HG03039 (cell line): ENCODE measurements around the gene HDHD3.
"Not testable (repeated sequence)": the region's sequence is repeated elsewhere in the genome, so short reads cannot be mapped to it uniquely, and the experiment has no call there.

Experiments used
- ATAC-seq: cut with Tn5 transposase; IDR thresholded peaks from one replicate; pipeline ENCODE4 v1.9.1; 2021; ENCODE audit warnings: mild to moderate bottlenecking, moderate library complexity; ENCODE audit not compliant: unreplicated experiment

Gene HDHD3

DNA sequence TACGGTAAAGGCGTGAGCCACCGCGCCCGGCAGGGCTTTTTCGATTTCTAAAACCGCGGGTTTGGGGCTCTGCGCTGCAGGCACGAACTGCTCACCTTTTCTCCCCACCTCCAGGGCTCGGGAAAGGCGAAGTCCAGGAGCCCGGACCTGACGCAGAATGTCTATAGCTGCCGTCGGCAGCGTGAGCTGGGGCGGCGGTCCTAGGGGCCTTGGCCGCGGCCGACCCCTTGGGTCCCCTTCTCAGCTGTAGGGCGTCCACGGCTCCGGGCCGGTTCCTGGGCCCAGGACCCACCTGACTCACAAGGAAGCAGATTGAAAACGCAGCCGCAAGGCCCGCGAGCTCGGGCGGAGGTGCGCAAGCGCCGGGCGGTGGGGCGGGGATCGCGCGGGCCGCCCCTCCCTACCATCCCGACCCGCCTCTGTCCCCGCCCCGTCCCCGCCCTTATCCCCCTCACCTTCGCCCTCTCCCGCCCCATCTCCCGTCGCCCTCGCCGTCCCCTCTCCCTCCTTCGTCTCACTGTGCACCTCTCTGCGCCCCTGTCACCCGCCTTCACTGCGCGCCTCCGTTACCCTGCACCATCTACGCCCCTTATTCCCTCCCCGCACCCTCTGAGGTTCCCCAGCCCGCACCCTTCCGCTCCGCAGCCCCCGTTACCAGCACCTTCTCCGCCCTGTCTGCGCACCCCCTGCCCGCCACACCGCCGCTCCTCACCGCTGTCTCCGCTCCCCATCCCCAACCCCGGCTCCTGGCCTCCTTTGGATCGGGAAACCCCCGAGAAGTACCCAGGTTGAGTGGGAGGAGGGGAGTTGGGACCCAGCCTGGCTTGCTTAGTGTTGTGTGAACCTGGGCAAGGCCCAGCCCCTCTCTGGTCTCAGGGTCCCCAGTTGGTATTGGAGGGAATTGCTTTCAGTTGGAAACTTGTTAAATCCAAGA lies at the start of gene HDHD3:
HDHD3 (minus strand) TSS at position 353 of the 934 bp plus-strand sequence. CDS start 2,632 bp downstream, outside the sequence.
- peak; percentile 71 for ATAC-seq

- ATAC-seq: no peak
These were observed 48.3 kb upstream of the HDHD3 start for GRCh38 chr9:113425072-113425471.

GRCh38 chr9:113421726-113422125 lies 44.9 kb upstream of the HDHD3 start:
- ATAC-seq: no peak

- ATAC-seq: no peak
These were observed 40.6 kb upstream of the HDHD3 start for GRCh38 chr9:113417370-113417769.

DNA sequence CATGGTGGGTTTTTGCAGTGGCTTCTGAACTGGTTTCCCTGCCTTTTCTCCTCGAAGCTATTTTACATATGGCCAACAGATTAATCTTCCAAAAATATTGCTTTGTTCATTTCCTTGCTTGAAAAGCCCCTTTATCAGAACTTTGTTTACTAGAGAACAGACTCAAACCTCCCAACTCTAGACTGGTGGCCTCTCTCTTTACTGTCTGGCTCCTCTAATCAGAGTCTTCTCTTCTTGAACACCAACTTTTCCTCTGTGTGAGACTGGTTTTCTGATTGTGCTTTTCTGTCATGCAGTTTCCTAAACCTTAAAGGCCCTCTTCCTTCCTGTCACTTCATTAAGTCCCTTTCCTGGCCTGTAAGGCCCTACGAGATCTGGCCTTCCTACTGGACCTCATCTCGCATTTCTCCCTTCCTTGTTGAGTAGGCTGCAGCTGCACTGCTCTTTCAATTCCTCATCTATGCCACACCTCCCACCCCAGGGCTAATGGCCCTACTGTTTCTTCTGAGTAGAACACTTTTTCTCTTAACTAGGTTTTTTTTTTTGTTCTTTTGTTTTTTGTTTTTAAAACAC lies 39.4 kb upstream of the HDHD3 start:
- ATAC-seq: peak; percentile 86

DNA sequence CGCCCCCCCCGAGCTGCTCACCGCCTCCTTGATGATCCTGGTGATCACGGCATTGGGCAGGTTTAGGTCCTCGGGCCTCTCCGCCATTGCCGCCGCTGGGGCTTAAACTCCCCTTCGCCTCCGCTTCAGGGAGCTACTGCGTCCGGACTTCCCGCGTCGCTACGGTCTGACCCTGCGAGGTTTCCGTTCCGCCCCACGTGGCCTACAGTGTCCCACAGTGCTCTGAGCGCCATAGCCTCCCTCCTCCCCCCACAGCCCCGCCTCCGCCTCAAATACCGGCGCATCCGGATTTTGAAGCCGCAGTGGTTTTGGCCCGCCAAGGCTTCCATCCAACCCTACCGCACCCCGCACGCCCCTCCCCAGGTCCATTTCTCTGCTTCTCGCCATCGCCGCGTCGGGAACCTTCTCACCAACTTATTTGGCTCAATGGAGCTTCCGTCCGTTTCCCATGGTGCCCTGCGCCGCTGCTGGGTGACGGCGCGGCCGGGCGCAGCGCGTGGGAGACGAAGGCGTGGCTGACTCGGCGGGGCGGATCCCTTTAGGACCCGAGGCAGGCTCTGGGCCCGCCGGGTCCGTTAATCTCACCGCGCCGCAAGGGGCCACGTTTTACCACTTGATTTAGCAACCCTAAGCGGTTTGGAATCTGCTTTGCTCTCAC lies 33.5 kb upstream of the HDHD3 start, which contains the start of the genes C9orf43 and POLE3:
C9orf43 (plus strand) TSS at position 541 of the 658 bp plus-strand sequence. CDS start 2,747 bp downstream, outside the sequence.
POLE3 (minus strand) TSS at position 469 of the 658 bp plus-strand sequence; CDS start at position 87, 382 bp downstream.
- peak; percentile 89 for ATAC-seq

DNA sequence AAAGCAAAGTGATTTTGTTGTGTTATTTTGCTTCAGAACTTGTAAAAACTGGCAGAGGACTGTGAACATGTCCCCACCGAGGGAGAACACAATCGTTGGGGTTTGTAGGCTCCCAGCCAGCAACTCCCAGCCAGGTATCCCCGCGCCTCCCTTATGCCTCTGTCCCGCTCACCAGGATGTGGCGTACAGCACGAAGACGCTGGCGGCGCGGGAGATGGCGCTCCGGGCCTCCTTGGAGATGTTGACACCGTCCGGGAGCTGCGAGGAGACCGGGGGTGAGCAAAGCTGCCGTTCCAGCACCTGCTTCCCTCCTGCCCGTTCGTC lies 33.1 kb upstream of the HDHD3 start:
- ATAC-seq: peak; percentile 4

- ATAC-seq: no peak
These were observed 32.7 kb upstream of the HDHD3 start for GRCh38 chr9:113409481-113409880.

- ATAC-seq: not testable (repeated sequence)
These were observed 30.2 kb upstream of the HDHD3 start for GRCh38 chr9:113406873-113407511.

DNA sequence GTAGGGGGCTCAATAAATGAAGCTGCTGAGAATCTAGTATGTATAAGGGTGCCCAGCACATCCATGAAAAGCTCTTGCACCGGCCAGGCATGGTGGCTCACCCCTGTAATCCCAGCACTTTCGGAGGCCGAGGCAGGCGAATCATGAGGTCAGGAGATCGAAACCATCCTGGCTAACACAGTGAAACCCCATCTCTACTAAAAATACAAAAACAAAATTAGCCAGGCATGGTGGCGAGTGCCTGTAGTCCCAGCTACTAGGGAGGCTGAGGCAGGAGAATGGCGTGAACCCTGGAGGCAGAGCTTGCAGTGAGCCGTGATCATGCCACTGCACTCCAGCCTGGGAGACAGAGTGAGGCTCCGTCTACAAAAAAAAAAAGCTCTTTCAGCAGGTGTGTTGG lies 29.6 kb upstream of the HDHD3 start:
- not testable (repeated sequence) for ATAC-seq

DNA sequence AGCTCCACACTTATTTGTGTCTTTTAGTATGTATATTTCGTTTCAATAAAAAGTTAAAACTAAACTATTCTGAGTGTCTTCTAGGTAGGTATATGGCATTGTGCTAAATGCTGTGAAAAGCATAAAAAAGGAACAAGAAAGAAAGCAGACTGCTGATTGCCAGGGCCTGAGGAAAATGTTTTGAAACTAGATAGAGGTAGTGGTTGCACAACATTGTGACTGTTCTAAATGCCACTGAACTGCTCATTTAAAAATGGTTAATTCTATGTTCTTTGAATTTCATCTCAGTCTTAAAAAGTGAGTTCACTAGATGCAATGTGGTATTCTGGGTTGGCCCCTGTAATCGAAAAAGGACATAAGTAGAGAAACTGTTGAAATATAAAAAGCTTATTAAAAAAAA lies 26.9 kb upstream of the HDHD3 start:
- ATAC-seq: no peak

- ATAC-seq: peak; percentile 96
These were observed 24.4 kb upstream of the HDHD3 start, which contains the start of gene ALAD for GRCh38 chr9:113401027-113401792. TSS of gene ALAD (minus strand) at chr9:113401284. CDS start at chr9:113393559, 7,725 bp downstream.

- no peak for ATAC-seq
These were observed 22.9 kb upstream of the HDHD3 start for GRCh38 chr9:113399646-113400200.

DNA sequence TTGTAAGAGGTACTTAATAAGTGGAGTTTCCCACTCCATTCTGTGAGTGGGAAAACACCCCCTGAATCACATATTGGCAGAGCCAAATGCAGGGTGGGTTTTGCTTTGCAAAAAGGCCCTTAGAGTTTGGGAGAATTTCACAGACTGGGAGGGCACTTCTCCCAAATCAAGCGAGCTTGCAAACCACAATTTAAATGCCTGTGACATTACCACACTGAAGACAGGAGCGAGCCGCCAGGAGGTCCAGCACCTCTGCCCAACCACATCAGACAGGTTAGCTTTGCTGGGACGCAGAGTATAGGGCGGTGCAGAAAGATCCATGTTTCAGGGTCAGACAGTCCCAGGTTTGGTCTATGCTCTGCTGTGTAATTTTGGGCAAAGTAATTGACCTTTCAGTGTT lies 22.0 kb upstream of the HDHD3 start:
- ATAC-seq: no peak

- ATAC-seq: no peak
These were observed 20.4 kb upstream of the HDHD3 start for GRCh38 chr9:113397203-113397631.

DNA sequence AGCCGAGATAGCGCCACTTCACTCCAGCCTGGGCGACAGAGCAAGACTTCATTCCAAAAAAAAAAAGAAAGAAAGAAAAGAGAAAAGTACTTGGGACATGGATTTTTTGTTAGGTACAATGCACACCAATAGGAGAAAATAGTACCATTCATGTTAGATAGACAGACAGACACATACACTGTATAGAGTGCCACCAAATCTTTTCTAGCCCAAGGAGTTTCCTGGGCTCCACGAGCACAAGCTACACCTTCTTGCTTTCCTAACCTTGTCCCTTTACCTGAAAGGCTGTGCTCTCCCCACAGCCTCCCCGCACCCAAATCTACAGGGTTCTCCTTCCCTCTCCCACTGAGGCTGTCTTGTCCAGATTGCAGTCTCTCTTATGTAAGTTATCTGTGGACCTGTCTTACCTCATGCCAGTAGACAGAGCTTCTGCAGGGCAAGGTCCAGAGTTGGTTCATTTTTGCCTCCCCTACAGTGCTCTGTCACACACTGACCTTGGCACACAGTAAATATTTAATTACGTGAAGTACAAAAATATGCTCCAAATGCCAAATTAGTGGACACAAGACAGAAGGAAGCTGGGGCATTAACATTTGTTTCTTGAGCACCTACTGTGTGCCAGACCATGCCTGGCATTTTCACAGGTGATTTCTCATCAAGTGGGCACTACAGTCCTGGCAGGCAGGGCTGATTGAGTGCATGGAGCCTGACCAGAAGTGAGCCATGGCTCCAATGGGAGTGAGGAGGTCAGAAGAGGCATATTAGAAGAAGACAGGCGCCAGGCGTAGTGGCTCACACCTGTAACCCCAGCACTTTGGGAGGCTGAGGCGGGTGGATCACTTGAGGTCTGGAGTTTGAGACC lies 18.4 kb upstream of the HDHD3 start:
- no peak for ATAC-seq

GRCh38 chr9:113393281-113393680 lies 16.5 kb upstream of the HDHD3 start:
- ATAC-seq: no peak

DNA sequence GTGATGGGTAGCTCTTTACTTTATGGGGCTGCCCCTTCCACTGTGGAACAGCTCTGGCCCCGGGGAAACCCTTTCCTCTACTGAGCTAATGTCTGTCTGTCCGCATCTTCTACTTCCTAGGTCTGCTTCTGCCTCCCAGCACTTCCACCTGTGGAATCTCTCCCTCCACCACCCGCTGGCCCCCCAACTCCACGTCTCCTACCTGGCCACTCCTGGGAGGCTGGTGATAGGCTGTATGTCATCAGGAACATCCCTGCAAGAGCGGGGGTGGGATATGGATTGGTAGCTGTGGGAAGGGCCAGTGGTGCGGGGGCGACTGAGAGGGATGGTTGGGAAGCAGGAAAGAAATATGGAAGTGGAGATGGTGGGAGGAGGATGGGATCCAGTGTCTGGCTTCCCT lies 15.1 kb upstream of the HDHD3 start:
- ATAC-seq: no peak
